ENCODE measurements around the gene AFP.

- TF ChIP-seq FOXA1 (IDR thresholded peaks at IDR 0.05) (no peak), SP1 (IDR thresholded peaks at IDR 0.05) (no peak), NFRKB (IDR thresholded peaks at IDR 0.05) (no peak), ELF4 (IDR thresholded peaks at IDR 0.05) (no peak), HDGF (IDR thresholded peaks at IDR 0.05; ENCODE audit: borderline replicate concordance) (no peak), FOXM1 (IDR thresholded peaks at IDR 0.05; ENCODE audit: borderline replicate concordance) (no peak), BHLHE40 (IDR thresholded peaks at IDR 0.05; ENCODE audit: borderline replicate concordance) (no peak)
- TF ChIP-seq, protein P1, sequence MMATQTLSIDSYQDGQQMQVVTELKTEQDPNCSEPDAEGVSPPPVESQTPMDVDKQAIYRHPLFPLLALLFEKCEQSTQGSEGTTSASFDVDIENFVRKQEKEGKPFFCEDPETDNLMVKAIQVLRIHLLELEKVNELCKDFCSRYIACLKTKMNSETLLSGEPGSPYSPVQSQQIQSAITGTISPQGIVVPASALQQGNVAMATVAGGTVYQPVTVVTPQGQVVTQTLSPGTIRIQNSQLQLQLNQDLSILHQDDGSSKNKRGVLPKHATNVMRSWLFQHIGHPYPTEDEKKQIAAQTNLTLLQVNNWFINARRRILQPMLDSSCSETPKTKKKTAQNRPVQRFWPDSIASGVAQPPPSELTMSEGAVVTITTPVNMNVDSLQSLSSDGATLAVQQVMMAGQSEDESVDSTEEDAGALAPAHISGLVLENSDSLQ (IDR thresholded peaks at IDR 0.05) = no peak
Measured at GRCh38 chr4:73423184-73423583, 12.8 kb upstream of the AFP start.

Data from HEK293T (cell line).